GM21526 (cell line): Measurements from ENCODE around the gene AGA.
A peak's percentile ranks its signal among the peaks of the same experiment; 100 is the strongest.

Experiments
- ATAC-seq: cut with Tn5 transposase; IDR thresholded peaks from one replicate; pipeline ENCODE4 v1.9.1; 2021; ENCODE audit warnings: moderate library complexity; ENCODE audit not compliant: unreplicated experiment, low FRiP score

Gene AGA

DNA sequence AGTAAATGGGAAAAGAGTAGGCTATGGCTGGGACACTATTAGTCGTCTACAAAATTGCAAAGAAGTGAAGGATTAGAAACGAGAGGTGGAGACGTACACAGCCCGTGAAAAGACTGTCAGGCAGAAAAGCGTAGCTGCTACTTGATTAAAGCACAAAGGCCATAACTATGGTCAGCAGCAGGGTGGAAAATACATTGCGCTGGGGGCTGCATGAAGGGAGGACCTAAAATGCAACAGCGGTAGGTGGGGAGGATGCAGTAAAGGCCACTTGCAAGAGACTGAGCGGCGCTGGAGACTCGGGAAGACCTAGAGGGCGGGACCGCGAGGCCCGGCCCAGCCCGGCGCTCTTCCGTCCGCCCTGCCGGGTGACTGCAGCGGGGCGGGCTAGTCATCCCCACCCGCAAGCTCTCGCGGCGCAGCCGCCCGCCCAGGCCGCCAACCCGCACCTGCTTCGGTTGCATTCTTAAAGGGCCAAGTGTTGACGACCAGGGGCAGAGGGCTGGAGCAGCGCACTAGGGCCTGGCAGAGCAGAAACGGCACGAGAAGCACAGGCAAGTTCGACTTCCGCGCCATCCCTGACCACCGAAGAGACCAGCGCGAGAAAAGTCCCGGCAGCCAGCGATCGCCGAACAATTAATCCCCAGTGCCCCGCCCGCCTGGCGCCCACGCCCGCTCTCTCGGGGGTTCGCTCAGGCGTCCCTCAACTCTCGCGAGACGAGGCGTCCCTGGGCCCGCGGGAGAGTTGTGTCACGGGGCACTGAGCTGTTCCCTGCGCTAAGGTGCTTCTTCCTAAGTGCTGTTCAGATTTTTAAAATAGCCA lies at the start of gene AGA:
AGA (minus strand) TSS at position 635 of the 820 bp plus-strand sequence; CDS start at position 573, 62 bp downstream.
- peak; percentile 90 for ATAC-seq

DNA sequence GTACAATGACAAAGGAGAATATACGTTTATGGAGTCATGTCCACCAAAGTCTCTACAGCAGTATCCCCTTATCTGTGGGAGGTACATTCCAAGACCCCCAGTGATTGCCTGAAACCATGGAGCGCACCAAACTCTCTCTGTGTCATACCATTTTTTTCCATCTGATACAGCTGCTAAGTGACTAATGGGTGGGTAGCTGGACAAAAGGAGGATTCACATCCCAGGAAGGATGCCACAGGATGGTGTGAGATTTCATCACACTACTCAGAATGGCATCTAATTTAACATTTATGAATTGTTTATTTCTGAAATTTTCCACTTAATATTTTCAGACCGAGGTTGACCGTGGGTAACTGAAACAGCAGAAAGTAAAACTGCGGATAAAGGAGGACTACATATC lies 49.8 kb upstream of the AGA start:
- ATAC-seq = no peak

DNA sequence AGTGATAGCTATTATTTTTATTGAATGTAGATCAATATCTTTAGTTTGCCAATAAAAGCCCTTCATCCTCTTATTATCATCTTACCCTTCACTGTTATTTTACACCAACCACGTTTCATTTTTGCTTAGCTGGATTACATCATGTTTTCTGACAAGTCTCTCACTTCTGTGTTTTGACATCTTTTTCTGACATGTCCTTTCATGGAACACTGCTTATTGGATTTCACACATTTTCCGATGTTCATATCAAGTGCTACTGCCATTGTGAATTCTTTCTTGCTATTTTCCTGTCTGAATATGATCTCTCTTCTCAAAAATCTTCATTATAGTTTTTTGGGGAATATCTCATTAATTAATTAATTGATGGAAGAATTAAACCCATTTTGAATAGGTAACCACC lies 48.5 kb upstream of the AGA start:
- ATAC-seq = no peak

DNA sequence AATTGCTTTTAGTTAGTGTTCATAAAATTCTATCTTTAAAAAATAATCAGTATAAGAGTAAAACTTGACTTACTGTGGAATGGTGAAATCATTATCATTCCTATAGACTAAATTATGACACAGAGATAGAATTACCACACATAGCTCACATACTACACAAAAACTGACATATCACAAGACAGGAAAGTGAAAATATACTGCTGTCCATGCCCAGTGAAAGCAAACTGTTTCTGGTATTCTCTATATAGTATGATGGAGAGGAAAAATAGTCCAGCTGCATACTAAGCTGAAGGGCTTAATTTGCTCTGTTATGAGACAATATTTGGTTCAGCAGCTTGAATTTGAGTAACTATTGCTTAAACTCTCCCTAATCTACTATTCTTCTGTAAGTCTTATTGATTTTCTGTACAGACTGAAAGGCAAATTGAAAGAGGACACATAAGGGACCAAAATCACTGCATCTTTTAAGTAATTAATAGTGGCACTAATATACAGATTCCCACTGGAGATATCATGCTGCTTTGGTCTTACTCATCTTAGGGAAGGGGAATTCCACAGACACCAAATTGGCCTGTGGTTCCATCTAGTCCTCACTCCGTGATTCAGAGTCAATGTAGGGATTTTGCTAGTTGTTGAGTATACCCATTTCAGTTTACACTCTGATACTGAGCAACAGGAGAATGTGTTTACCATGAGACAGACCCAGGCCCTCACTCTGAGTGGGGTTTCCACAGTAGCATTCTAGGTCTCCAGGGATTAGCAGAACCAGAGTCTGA lies 47.4 kb upstream of the AGA start:
- ATAC-seq = no peak

DNA sequence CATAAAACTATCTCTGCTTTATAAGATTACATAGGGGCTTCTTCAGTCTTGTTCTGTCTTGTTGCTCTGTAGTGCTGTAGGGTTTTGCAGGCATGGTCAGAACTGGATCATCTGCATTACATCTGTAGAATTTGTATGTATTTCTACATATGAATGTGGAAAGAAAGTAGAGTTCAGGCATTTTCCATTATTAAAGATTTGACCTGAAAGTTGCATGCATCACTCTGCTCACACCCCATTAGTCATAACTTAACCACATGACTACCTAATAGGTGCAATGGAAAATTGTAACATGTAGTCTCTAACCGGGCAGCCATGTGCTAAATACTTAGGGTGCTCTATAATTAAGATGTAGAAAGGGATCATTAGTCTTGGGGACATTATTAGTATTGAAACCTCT lies 45.7 kb upstream of the AGA start:
- ATAC-seq = no peak

DNA sequence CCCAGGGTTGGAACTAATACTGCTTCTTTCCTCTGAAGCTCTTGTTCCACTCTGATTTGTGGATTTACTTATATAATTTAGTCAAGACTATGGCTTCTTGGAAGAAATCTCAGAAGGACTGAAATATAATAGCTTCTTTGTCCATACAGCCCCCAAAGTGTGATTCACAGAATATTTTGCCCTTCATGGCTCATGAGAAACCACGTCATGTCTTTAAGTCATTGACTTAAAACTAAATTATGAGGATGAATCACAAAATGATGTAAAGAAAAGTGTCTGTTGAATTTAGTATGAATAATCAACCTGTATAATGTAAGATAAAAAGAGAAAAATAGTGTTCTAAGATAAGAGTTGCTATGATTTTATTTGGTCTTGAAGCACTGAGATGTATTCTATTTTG lies 43.3 kb upstream of the AGA start:
- no peak for ATAC-seq

DNA sequence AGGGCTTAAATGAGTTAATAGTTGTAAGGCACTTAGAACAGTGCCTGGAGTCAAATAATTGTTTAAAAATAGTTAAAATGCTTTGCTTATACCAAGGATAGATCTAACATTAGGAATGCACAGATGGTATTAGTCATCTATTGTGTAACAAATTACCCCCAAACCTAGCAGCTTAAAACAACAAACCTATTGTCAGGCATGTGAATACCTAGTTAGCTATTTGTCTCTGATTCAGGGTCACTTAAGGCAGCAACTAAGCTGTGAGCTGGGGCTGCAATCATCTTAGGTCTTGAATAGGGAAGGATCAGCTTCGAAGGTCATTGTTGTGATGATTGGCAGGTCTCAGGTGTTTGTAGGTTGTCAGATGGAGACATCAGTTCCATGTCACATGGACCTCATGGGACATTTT lies 42.4 kb upstream of the AGA start:
- ATAC-seq = no peak

DNA sequence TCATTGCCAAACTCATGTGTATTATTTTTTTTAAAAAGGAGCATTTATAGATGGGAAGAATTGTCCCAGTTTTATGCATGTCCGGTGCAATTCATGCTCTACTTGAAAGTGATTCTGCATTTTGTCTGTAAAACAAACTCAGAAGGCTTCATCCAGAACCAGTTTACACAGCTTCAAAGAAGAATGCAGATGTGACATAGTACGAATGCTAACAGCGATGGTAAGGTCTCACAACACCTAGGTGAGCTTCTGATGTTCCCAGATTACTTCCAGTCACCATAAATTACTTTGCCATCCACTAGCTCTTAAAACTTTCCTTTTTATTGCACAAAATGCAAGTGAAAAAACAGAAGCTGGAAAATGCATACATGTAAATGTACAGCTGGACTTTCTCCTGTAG lies 41.5 kb upstream of the AGA start:
- no peak for ATAC-seq

DNA sequence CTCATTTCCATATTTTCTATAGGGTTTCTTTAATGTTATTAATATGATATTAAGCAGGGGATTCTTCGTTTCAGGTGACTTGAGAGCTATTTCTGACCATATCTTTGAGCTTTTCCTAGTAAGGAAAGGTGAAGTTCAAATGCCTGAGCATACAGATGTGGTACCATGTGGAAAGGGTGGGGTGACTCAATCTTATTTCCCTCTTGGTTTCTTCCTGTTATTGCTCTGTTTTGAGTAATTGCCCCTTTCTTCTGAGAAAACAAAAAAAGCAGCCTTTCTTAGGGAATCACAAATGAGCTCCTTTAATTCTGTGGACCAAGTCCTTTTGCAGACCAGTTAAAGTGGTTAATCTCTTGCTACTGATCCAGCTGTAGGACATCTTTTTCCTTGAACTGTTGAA lies 41.0 kb upstream of the AGA start:
- no peak for ATAC-seq

DNA sequence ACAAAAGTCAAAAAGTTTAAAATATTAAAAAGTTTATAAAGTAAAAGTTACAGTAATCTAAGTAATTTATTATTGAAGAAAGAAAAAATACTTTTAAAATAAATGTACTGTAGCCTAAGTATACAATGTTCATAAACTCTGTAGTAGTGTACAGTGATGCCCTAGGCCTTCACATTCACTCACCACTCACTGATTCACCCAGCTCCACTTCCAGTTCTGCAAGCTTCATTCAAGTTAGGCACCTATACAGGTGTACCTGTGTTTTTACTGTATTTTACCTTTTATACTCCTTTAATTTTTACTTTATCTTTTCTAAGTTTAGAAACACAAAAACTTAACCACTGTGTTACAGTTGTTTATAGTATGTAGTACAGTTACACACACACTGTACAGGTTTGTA lies 40.1 kb upstream of the AGA start:
- ATAC-seq = no peak

DNA sequence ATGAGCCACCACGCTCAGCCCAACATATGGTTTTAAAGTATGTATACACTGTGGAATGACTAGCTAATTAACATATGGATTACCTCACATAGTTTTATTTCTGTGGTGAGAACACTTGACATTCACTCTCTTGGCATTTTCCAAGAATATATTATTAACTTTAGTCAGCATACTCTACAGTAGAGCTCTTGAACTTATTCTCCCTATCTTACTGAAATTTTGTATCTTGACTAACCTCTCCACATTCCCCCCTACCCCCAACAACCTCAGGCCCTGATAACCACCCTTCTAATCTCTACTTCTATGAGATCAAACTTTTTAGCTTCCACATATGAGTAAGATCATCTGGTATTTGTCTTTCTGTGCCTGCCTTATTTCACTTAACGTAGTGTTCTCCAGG lies 38.6 kb upstream of the AGA start:
- no peak for ATAC-seq

DNA sequence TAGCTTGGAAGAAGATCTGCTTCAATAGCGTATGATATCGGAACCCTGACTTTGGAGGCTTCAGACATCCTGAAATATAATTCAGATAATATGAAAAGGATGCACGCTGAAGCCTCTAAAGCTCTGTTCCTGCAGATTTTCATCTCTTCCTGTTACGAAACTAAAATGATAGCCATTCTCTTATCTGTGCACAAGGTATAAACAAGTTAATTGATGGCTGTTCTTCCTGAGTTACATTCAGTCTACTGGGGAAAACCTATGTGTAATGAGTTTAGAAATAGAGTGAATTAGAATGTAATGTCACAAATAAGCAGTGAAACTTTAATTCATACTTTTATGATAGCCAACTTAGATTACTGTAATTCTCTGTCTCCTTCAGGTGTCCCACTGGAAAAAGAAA lies 36.8 kb upstream of the AGA start:
- ATAC-seq = no peak

DNA sequence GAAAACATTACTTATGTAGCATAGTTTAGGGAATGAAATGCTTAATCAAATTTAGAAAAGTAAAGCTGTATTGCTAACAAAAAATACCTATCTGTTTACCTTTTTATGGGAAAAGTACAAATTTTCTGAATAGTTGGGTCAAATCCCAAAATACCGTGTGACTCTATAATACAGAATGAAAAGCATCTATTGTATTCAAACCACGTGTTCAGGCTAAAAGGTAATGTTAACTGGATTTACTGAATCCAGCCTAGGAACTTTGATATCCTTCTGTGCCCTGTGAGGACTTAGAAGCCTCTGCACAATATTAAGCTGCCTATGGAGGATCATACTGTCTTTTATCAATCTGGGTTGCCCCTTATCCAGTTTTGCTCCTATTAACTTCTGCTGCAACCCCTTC lies 36.3 kb upstream of the AGA start:
- no peak for ATAC-seq

DNA sequence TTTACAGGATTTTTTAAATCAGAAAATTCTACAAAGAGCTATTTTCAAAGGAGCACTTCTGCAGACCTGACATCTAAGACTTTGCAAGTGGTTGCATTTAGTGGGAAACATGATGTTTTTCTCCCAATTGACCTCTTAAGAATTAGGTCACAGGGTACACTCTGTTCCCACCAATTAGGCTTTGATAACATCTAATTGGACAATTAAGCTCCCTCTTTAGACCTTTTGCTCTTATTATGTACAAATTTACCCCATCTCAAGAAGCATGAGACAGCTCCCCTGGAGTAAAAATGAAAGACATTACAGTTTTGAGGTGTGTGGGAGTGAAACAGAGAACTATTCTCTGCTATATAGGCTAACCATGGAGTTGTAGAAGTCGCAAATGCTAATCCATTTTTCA lies 31.8 kb upstream of the AGA start:
- no peak for ATAC-seq

DNA sequence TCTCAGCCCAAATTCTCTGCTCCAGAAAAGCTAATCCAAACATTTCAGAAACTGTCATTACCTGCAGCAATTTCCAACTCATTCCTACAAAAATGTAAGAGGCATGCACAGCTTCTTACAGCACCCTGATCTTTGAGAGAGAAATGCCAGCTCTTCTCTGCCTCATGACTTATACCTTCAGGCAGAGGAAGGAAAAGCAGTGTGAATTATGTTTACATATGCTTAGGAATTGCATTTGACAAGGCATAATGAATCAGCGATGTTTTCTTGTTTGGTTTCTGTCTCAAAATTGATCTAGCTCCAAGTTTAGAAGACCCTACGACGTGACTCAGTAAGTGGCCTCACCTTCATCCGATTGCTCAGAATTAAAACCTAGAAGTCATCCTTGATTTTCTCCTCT lies 21.8 kb upstream of the AGA start:
- no peak for ATAC-seq

DNA sequence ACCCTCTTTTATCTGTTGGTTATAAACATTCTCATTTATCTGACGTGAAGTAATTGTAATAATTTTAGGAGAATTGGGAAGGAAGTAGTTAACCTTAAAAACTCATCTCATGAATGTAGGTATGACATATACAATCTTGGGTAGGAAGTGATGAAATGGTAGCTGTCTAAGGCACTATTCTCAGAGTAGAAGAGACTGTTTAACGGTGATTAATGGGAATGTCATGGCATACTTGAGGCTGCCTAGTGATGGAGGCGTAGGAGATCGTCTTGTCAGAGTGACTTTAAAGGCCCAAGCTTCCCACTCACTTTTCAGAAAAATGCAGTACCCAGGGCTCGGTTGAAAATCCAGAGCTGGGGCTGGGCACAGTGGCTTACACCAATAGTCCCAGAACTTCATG lies 19.4 kb upstream of the AGA start:
- no peak for ATAC-seq

DNA sequence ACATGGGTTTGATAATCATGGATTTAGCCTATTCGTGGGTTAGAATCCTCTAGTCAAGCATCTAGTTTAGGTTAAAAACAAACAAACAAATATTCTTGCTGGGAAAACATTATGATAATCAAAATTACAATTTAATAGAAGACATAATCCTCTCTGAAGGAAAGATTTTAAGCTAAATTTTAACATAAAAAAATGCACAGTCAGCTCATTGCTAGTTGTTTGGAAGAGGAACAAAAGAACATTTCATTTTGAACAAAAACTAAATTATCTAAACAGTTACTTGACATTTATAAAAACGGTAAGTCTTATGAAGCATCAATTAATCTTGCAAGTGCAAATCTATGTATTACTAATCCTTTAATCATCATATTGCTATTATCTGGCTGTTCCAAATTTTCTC lies 18.2 kb upstream of the AGA start:
- no peak for ATAC-seq

DNA sequence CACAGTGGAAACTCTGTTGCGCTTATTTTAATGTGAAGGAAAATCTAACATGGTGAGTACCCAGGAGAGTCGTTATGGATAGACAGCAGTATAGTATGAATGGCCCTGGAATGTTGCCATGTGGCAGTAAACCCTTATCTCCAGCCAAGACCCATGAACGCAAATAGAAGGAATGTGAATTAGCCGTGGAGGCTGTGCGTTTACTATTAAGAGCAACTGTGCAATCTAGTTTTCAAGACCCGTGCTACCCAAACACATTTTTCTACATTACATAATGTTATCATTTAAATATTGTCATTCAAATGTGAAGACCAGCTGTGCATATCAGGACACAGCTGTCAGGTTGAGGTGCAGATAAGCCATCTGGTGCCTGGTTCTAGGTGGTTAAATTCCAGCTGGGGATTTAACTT lies 13.3 kb upstream of the AGA start:
- ATAC-seq = no peak

DNA sequence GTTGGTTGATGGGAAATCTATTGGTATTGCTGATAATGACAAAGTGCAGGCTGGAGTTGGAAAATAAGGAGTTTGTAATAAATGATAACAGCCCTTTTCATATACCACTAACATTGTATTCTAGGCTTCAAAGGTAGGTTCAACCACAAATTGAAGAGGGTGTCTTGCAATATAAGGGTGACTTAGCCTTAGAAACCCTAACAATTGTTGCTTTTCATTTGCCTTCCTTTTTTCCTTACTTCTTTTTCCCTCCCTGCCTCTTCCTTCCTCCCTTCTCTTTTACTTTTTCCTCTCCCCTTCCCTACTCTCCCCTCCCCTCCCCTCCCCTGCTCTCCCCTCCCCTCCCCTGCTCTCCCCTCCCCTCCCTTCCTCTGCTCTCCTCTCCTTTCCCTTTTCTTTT lies 10.9 kb upstream of the AGA start:
- ATAC-seq = no peak

DNA sequence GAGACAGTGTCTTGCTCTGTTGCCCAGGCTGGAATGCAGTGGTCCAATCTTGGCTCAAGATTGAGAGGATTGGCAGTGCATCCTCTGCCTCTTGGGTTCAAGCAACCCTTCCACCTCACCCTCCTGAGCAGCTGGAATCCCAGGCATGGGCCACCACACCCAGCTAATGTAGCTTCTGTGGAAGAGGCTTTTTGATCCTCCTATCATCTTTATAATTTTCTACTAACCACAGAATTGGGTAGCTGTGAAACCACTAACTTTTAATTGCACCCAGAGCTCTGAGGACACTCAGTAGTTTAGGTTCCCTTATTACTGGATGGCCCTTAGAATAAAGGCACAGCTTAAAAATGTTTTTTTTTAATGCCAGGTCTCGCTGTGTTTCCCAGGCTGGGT lies 8.9 kb upstream of the AGA start:
- no peak for ATAC-seq

DNA sequence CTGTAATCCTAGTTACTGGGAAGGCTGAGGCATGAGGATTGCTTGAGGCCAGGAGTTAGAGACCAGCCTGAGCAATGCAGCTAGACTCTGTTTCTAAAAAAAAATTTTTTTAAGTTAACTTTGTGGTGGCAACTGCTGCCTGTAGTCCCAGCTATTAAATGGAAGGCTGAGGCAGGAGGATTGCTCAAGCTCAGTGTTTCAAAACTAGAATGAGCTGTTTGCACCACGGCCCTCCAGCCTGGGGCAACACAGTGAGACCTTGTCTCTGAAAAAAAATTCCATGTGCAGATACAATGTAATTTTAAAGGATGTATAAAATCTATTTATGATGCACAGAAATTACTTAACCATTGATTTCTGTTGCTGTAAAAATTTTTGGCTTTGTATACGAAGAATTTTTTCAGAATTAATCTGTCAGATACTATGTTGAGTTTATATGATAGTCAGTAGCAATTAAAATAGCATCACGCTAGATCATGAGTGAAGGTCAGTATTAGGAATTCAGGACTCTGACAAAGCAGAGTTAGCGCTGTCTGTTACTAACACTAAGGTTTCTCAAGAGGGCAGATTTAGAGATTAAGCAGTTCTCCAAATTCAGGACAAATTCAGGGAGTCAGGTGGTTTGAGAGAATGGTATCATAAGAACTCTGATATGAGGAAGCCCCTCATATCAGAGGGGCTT lies 8.3 kb upstream of the AGA start:
- no peak for ATAC-seq

DNA sequence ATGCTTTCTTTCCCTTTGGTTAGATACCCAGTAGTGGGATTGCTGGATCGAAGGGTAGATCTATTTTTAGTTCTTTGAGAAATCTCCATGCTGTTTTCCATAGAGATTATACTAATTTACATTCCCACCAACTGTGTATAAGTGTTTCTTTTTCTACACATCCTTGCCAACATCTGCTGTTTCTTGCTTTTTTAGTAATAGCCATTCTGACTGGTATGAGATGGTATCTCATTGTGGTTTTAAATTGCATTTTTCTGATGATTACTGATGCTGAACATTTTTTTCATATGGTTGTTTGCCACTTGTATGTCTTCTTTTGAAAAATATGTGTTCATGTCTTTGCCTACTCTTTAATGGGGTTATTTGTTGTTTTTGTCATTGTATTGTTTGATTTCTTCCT lies 6.6 kb upstream of the AGA start:
- no peak for ATAC-seq
